Measurements from ENCODE around the gene INPP4B. TPM values are rescaled to one million over a fixed set of nuclear protein-coding genes. Genes with fewer than 3 reads are reported as not detected.

INPP4B gene
- total RNA-seq, 1 experiment from 2014 or later = 0.07 TPM

DNA sequence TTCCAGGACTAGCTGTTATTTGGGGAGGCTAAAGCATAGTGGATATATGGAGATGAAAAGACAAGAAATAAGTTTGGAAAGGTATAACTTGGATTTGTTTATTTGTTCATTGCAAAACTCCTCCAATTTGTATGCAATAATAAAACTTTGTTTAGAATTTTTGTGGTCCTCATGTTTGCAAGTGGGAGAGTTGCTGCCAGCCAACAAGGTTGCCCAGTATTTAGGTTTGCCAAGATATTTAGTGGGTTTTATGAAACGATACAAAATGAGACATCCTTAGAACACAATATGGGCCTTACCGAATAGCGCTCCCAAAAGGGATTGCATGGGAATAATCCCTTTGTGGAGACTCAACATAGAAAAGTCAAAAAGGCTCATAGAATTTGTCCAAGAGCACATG lies 162.1 kb downstream of the INPP4B start:
- WGBS (ENCODE audit: extremely low coverage, insufficient read length, low lambda C conversion rate) = no CpG with 5 or more reads among the region's 3 CpGs
- no peak overlapping the region for H3K56ac ChIP-seq (ENCODE audit: insufficient read length, low read depth, low read length)
- no peaks in the 10 kb centered on the region for H3K79me2 ChIP-seq (ENCODE audit: insufficient read depth, low read length)
- no peak overlapping the region for H3K18ac ChIP-seq (ENCODE audit: insufficient read length, low read depth, low read length)
- H3K27ac ChIP-seq (ENCODE audit: insufficient read length, low read depth, low read length) = no peak overlapping the region
- H3K36me3 Mint-ChIP-seq (ENCODE audit: insufficient read depth in 1 of 3, low read depth in 3 of 3) = no peaks in the 10 kb centered on the region
- H4K5ac ChIP-seq (ENCODE audit: insufficient read length, low read depth, low read length) = no peak overlapping the region
- H3K9me3 Mint-ChIP-seq = no peaks in the 10 kb centered on the region
- H3K4me3 Mint-ChIP-seq = no peak overlapping the region
- H2BK120ac ChIP-seq (ENCODE audit: low read depth, low read length, poor library complexity, severe bottlenecking) = no peak overlapping the region
- no peak overlapping the region for H2BK5ac ChIP-seq (ENCODE audit: insufficient read length, low read length)
- H3K14ac ChIP-seq (ENCODE audit: insufficient read depth, low read length) = no peak overlapping the region
- no peak overlapping the region for H2AFZ ChIP-seq (ENCODE audit: low read length)
- no peak for DNase-seq
- no peaks in the 10 kb centered on the region for H3K4me1 Mint-ChIP-seq
- no peak overlapping the region for H3K4me2 ChIP-seq (ENCODE audit: insufficient read depth, insufficient read length, low read length)
- no peak overlapping the region for H3K9ac ChIP-seq (ENCODE audit: extremely low read depth, insufficient read length, low read length)
- no peaks in the 10 kb centered on the region for H3K4me1 ChIP-seq (ENCODE audit: insufficient read depth, low read length)
- H3K23ac ChIP-seq (ENCODE audit: insufficient read length, low read depth, low read length) = no peak overlapping the region
- H4K20me1 ChIP-seq (ENCODE audit: control insufficient read depth, insufficient read depth, insufficient read length) = no peaks in the 10 kb centered on the region
- H2BK12ac ChIP-seq (ENCODE audit: insufficient read length, low read depth, low read length) = no peak overlapping the region
- H3K27me3 Mint-ChIP-seq (ENCODE audit: low read depth) = no peaks in the 10 kb centered on the region
- no peak overlapping the region for H2BK15ac ChIP-seq (ENCODE audit: low read depth, low read length)
- H3K27me3 ChIP-seq (ENCODE audit: insufficient read depth, low read length) = no peaks in the 10 kb centered on the region
- no peak overlapping the region for H3T11ph ChIP-seq (ENCODE audit: low read length)
- H2BK20ac ChIP-seq (ENCODE audit: low read depth, low read length, poor library complexity, severe bottlenecking) = no peak overlapping the region
- no peak overlapping the region for H2AK5ac ChIP-seq (ENCODE audit: insufficient read length, low read length)
- no peaks in the 10 kb centered on the region for H3K23me2 ChIP-seq (ENCODE audit: insufficient read length, low read depth, low read length, poor library complexity, severe bottlenecking)
- H4K8ac ChIP-seq (replicated peaks; ENCODE audit: insufficient read length, low read depth, low read length) = no peak overlapping the region
- H4K91ac ChIP-seq (ENCODE audit: insufficient read length, low read depth, low read length) = no peak overlapping the region
- no peak overlapping the region for H3K27ac Mint-ChIP-seq
- TF ChIP-seq CTCF (conservative IDR thresholded peaks at IDR 0.05) = no peak
- no peaks in the 10 kb centered on the region for H3K79me1 ChIP-seq (ENCODE audit: insufficient read depth, low read depth, low read length, poor library complexity, severe bottlenecking)
- no peaks in the 10 kb centered on the region for H3K9me3 ChIP-seq (ENCODE audit: control insufficient read depth, low read depth, low read length)
- no peak overlapping the region for H3K4ac ChIP-seq (ENCODE audit: low read depth, low read length)

Measured in H9 (cell line).